GM12878 (cell line): ENCODE results near the gene AOPEP. TPM values are rescaled to one million over a fixed set of nuclear protein-coding genes. Genes with fewer than 3 reads are reported as not detected.

Source experiments
- ATAC-seq: fragments of 200-7000 bp; cut with Tn5 transposase; 3 replicates; pipeline ENCODE4 v1.9.1; 2020; ENCODE audit warnings: mild to moderate bottlenecking, moderate library complexity
- BruUV-seq: library from RNA; stranded (reverse); fragments of 400-500 nt; replicated peaks from 2 replicates; lab custom pipeline; 2021; lab: Mats Ljungman, UMichigan
- CTCF ChIA-PET: fragments of 300-600 bp; sonication (Branson Sonifier 250); formaldehyde crosslinking; extraction: SDS; loops from one replicate; lab custom pipeline; 2021; ENCODE audit warnings: inconsistent platforms; lab: Yijun Ruan, JAX
- POLR2A ChIA-PET: fragments of 350-600 bp; formaldehyde crosslinking; extraction: SDS; loops from one replicate; lab custom pipeline; 2021; ENCODE audit warnings: inconsistent platforms; lab: Charles Lee
- RAD21 ChIA-PET: fragments of 300-600 bp; sonication (Branson Sonifier 250); formaldehyde crosslinking; loops from one replicate; lab custom pipeline; 2023; ENCODE audit warnings: antibody characterized with exemption; ENCODE audit not compliant: unreplicated experiment; lab: Charles Lee
- SMC1A ChIA-PET: fragments of 300-600 bp; sonication (Branson Sonifier 250); formaldehyde crosslinking; loops from one replicate; lab custom pipeline; 2023; ENCODE audit not compliant: unreplicated experiment, uncharacterized antibody; lab: Charles Lee
- DNase-seq: peaks from one replicate; pipeline ENCODE4 v3.0.0-alpha.2; 2011; ENCODE audit warnings: low read depth, low spot score
- FAIRE-seq: peaks from 3 replicates; lab custom pipeline; 2011; peaks lifted over from hg19 to GRCh38; lab: Jason Lieb, UNC
- H2AFZ ChIP-seq: 2 replicates; pipeline ENCODE4 v1.6.0; 2011; ENCODE audit warnings: low read depth, low read length, control low read depth; ENCODE audit not compliant: control insufficient read depth
- H3K27ac ChIP-seq: 2 replicates; pipeline ENCODE4 v1.5.1; 2011; ENCODE audit warnings: control low read depth; ENCODE audit not compliant: control insufficient read depth, insufficient read depth
- H3K27me3 ChIP-seq, 2 experiments: replicated peaks in 1 of 2; 2 replicates each; pipeline versions ENCODE4 v1.6.0 to v1.6.1; 2011; ENCODE audit warnings: low read length in 1 of 2; ENCODE audit not compliant: control insufficient read depth in 2 of 2, insufficient read depth in 2 of 2
- H3K36me3 ChIP-seq, 2 experiments: 2 replicates each; pipeline ENCODE4 v1.5.1; 2011; ENCODE audit warnings: low read length in 1 of 2; ENCODE audit not compliant: control insufficient read depth in 2 of 2, insufficient read depth in 2 of 2
- H3K4me1 ChIP-seq: 2 replicates; pipeline ENCODE4 v1.6.1; 2011; ENCODE audit warnings: mild to moderate bottlenecking, low read length, moderate library complexity, mixed read lengths; ENCODE audit not compliant: control insufficient read depth, insufficient read depth
- H3K4me2 ChIP-seq: 2 replicates; pipeline ENCODE4 v1.6.0; 2011; ENCODE audit warnings: control low read depth; ENCODE audit not compliant: control insufficient read depth, insufficient read depth
- H3K4me3 ChIP-seq: fragments of 200-600 bp; sonication (generic); 2 replicates; pipeline ENCODE4 v1.5.1; 2016
- H3K79me2 ChIP-seq: 2 replicates; pipeline ENCODE4 v1.6.0; 2011; ENCODE audit warnings: low read length; ENCODE audit not compliant: control insufficient read depth, insufficient read depth
- H3K9ac ChIP-seq: 2 replicates; pipeline ENCODE4 v1.8.0; 2011; ENCODE audit warnings: low read length, control low read depth, mixed read lengths; ENCODE audit not compliant: control insufficient read depth, insufficient read depth
- H3K9me3 ChIP-seq: replicated peaks from 3 replicates; pipeline ENCODE4 v1.5.1; 2011; ENCODE audit warnings: mild to moderate bottlenecking, low read length; ENCODE audit not compliant: control insufficient read depth, insufficient read depth
- H4K20me1 ChIP-seq: 2 replicates; pipeline ENCODE4 v1.6.0; 2011; ENCODE audit not compliant: control insufficient read depth, insufficient read depth
- ASH2L ChIP-seq: fragments of 300-600, 200-600 bp; sonication (generic); IDR thresholded peaks from 2 replicates; pipeline ENCODE4 v1.6.1; 2017; ENCODE audit warnings: low read depth, mild to moderate bottlenecking, borderline replicate concordance
- MEF2B ChIP-seq: fragments of 450-650 bp; IDR thresholded peaks from 2 replicates; pipeline ENCODE4 v1.6.1; 2018; ENCODE audit warnings: mild to moderate bottlenecking, moderate library complexity; ENCODE audit not compliant: partially characterized antibody, poor library complexity, severe bottlenecking
- REST ChIP-seq: IDR thresholded peaks from 2 replicates; pipeline ENCODE4 v1.6.1; 2012; ENCODE audit warnings: mild to moderate bottlenecking, low read depth, low read length
- SIX5 ChIP-seq: IDR thresholded peaks from 2 replicates; pipeline ENCODE4 v1.6.1; 2011; ENCODE audit warnings: mild to moderate bottlenecking, low read depth, low read length, moderate library complexity; ENCODE audit not compliant: severe bottlenecking
- SMARCA5 ChIP-seq: fragments of 450-650 bp; IDR thresholded peaks from 2 replicates; pipeline ENCODE4 v1.6.1; 2017; ENCODE audit warnings: mild to moderate bottlenecking
- SMC3 ChIP-seq: IDR thresholded peaks from 2 replicates; pipeline ENCODE4 v1.6.1; 2011; ENCODE audit warnings: low read length, improper control_type of control experiment, borderline replicate concordance
- STAT1 ChIP-seq: fragments of 450-650 bp; conservative IDR thresholded peaks from 2 replicates; pipeline ENCODE4 v1.6.1; 2014; ENCODE audit warnings: antibody characterized with exemption, mild to moderate bottlenecking
- SUPT20H ChIP-seq: IDR thresholded peaks from 2 replicates; pipeline ENCODE4 v1.6.1; 2011; ENCODE audit warnings: low read depth, mild to moderate bottlenecking, low read length, moderate library complexity, borderline replicate concordance; ENCODE audit not compliant: control insufficient read depth
- ZNF207 ChIP-seq: fragments of 450-650 bp; IDR thresholded peaks from 2 replicates; pipeline ENCODE4 v1.6.1; 2014; ENCODE audit warnings: antibody characterized with exemption, mild to moderate bottlenecking, borderline replicate concordance
- WGBS: methylation state at CpG from one replicate; pipeline ENCODE4 v1.1.6; 2016; ENCODE audit warnings: low lambda C conversion rate; ENCODE audit not compliant: insufficient replicate concordance, insufficient coverage; ENCODE audit errors: missing lambda C conversion rate; 5-methylcytosine and 5-hydroxymethylcytosine counted together
- in situ Hi-C: fragments of 300-500 bp; cut with MboI; formaldehyde crosslinking; loops from 9 replicates; pipeline ENCODE4 v1.14.3; 2018; ENCODE audit warnings: mixed read lengths
- intact Hi-C: fragments of 100-400 bp; cut with micrococcal nuclease; formaldehyde crosslinking; loops from one replicate; pipeline ENCODE4 v1.14.2; 2022; ENCODE audit not compliant: unreplicated experiment
- polyA plus RNA-seq, 11 experiments: library from polyadenylated mRNA; depleted of rRNA in 4 of 11; unstranded in 6 of 11; stranded (reverse) in 5 of 11; fragments of >200 nt; fragmentation: Nextera tagmentation in 4 of 11; fragmentation: Illumina TruSeq in 1 of 11; extraction: Ambion mirVana in 4 of 11; extraction: Trizol in 1 of 11; gene quantifications; 1 replicate in 1 of 11; 2 replicates in 10 of 11; pipeline versions ENCODE4 v1.2.1 to v1.2.3, GENCODE V29; 2011 to 2016; ENCODE audit warnings: inconsistent platforms in 2 of 11, missing spikeins in 2 of 11, low read depth in 1 of 11
- total RNA-seq, 4 experiments: library from RNA; depleted of rRNA in 3 of 4; stranded (reverse); fragments of >200 nt in 3 of 4; fragmentation: Illumina TruSeq in 1 of 4; extraction: Trizol in 1 of 4; gene quantifications; 2 replicates each; pipeline versions ENCODE4 v1.2.1 to v1.2.3, GENCODE V29; 2013 to 2021
- TF ChIP-seq, protein P1 (sequence below): IDR thresholded peaks from 2 replicates; pipeline ENCODE4 v1.6.1; 2011; ENCODE audit warnings: borderline replicate concordance, low read depth, mild to moderate bottlenecking, moderate library complexity, low read length; ENCODE audit not compliant: insufficient read depth, poor library complexity, severe bottlenecking

The AOPEP gene
- total and polyA plus RNA-seq, 10 of the 15 experiments (the other 5 are each of a cell fraction or from before 2014, with no cell fraction given) = 2.3 to 16.9 (median 10.1) TPM

- in situ Hi-C loops = no loop called here
- H3K36me3 ChIP-seq = peaks cover 0 to 6% of the 10 kb centered on the region in 2 experiments; a peak in 3 of 4 replicates
- FAIRE-seq (no peak), DNase-seq (no peak), ATAC-seq (no peak)
- no peaks in the 10 kb centered on the region for H3K9me3 ChIP-seq
- no peaks in the 10 kb centered on the region for H4K20me1 ChIP-seq
- ChIA-PET RAD21 (no interaction called here), POLR2A (no interaction called here), SMC1A (no interaction called here), CTCF (no interaction called here)
- 85% methylated on average over 18 of the region's 18 CpGs for WGBS
- H3K79me2 ChIP-seq = no peaks in the 10 kb centered on the region
- TF ChIP-seq ASH2L (no peak), REST (no peak), SMC3 (no peak), MEF2B (no peak), SUPT20H (no peak), STAT1 (no peak), SIX5 (no peak), SMARCA5 (no peak), ZNF207 (no peak)
- TF ChIP-seq, protein P1, sequence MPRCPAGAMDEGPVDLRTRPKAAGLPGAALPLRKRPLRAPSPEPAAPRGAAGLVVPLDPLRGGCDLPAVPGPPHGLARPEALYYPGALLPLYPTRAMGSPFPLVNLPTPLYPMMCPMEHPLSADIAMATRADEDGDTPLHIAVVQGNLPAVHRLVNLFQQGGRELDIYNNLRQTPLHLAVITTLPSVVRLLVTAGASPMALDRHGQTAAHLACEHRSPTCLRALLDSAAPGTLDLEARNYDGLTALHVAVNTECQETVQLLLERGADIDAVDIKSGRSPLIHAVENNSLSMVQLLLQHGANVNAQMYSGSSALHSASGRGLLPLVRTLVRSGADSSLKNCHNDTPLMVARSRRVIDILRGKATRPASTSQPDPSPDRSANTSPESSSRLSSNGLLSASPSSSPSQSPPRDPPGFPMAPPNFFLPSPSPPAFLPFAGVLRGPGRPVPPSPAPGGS = no peak
- no peaks in the 10 kb centered on the region for H3K4me1 ChIP-seq
- no peak overlapping the region for H3K9ac ChIP-seq
- H3K4me2 ChIP-seq = no peak overlapping the region
- H3K4me3 ChIP-seq = no peak overlapping the region
- no peaks in the 10 kb centered on the region for H3K27me3 ChIP-seq
- intact Hi-C loops = no loop called here
- H2AFZ ChIP-seq = no peak overlapping the region
- no peak overlapping the region for H3K27ac ChIP-seq
- BruUV-seq = no TSS peak
Observed at GRCh38 chr9:95077053-95077765, 350.7 kb downstream of the AOPEP start.
